ENCODE measurements around the gene APOL4. TPM values are rescaled to one million over a fixed set of nuclear protein-coding genes. Genes with fewer than 3 reads are reported as not detected.
A peak's percentile ranks its signal among the peaks of the same experiment; 100 is the strongest.
"Not testable (repeated sequence)": the region's sequence is repeated elsewhere in the genome, so short reads cannot be mapped to it uniquely, and the experiment has no call there.

Gene APOL4
- polyA plus RNA-seq, 6 donors from 2014 or later = 0.09 to 1.6 (median 0.72) TPM; not detected in 2

DNA sequence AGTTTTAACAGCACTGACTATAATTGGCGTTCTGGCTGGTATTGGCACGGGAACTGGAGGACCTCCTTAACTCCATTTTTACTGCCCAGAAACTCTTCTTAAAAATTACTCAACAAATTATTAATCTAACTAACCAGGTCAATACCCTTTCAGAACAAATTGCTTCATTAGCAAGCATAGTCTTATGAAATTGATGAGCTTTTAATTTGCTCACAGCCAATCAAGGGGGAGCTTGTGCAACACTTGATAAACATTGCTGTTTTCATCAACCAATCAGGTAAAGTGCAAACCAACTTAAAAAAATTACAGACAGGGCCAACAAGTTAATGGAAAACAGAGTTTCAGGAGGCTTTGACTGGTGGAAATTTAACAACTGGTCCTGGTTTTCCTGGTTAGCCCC is 36.5 kb downstream of the APOL4 start:
- Mint-ChIP-seq H3K4me3 (peak overlapping the region in 2 of 8 donors; percentile 15 to 69), H3K9me3 (peaks cover 0 to 4% (median 0%) of the 10 kb centered on the region in 7 donors), H3K27ac (peak overlapping the region in 4 of 6 donors; percentile 59 to 98 (median 74))

DNA sequence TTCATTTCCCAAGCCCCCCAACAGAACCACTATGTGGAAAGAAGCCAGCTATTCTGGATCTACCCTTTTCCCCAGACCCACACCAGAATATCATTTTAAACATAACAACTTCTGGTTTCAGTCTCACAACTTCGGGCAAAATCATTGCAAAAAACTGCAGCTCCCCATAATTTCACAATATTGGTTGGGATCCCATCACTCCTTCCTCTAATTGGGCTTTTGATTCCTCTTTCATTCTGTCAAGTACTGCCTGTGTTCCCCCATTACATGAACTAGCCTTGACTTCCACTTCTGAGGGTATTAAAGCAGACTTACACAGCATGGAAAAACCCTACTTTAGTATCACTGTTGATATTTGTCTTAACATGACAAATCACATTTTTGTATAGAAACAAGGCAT is 37.0 kb downstream of the APOL4 start:
- Mint-ChIP-seq H3K4me1 (peaks cover 52 to 72% (median 56%) of the 10 kb centered on the region in 3 donors), H3K9me3 (peaks cover 0 to 4% (median 0%) of the 10 kb centered on the region in 7 donors), H3K36me3 (no peaks in the 10 kb centered on the region), H3K27ac (peak overlapping the region in 5 of 6 donors; percentile 12 to 98 (median 57)), H3K4me3 (peak overlapping the region in 2 of 8 donors; percentile 18 to 69), H3K27me3 (no peaks in the 10 kb centered on the region)
- DNase-seq (no peak), ATAC-seq (ENCODE audit: low read depth in 2 of 2) (no peak)

More for the DNA sequence above, 36.5 kb downstream of the APOL4 start:
- H3K27me3 Mint-ChIP-seq = no peaks in the 10 kb centered on the region
- ATAC-seq (ENCODE audit: low read depth in 2 of 2) (no peak), DNase-seq (no peak)
- H3K4me1 Mint-ChIP-seq = peaks cover 46 to 67% (median 50%) of the 10 kb centered on the region in 3 donors
- no peaks in the 10 kb centered on the region for H3K36me3 Mint-ChIP-seq

DNA sequence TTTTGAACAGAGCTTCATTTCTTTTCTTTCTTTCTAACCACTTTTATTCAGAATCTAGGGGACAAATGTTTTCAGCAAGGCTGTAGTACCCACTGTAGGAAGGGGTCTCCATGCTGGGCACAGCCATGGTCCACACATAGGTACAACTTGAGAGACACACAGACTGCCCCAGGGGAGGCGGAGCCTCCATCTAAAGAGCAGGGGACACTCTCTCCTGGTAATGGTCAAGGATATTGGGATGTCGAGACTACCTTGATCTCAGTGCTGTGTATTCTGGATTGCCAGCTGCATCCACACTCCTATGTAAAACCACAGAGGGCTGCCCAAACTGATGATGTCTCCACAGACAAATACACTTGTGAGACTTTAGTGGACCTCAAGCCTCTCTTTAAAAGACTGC is 38.1 kb downstream of the APOL4 start:
- H3K36me3 Mint-ChIP-seq = no peaks in the 10 kb centered on the region
- H3K4me1 Mint-ChIP-seq = peaks cover 63 to 83% (median 67%) of the 10 kb centered on the region in 3 donors
- peaks cover 0 to 2% (median 0%) of the 10 kb centered on the region in 7 donors for H3K9me3 Mint-ChIP-seq
- H3K4me3 Mint-ChIP-seq = peak overlapping the region in 6 of 8 donors; percentile 40 to 94 (median 81)
- H3K27ac Mint-ChIP-seq = peak overlapping the region; percentile 84 to 99 (median 98)
- ATAC-seq (ENCODE audit: low read depth in 2 of 2) (no peak), DNase-seq (no peak)
- H3K27me3 Mint-ChIP-seq = no peaks in the 10 kb centered on the region

DNA sequence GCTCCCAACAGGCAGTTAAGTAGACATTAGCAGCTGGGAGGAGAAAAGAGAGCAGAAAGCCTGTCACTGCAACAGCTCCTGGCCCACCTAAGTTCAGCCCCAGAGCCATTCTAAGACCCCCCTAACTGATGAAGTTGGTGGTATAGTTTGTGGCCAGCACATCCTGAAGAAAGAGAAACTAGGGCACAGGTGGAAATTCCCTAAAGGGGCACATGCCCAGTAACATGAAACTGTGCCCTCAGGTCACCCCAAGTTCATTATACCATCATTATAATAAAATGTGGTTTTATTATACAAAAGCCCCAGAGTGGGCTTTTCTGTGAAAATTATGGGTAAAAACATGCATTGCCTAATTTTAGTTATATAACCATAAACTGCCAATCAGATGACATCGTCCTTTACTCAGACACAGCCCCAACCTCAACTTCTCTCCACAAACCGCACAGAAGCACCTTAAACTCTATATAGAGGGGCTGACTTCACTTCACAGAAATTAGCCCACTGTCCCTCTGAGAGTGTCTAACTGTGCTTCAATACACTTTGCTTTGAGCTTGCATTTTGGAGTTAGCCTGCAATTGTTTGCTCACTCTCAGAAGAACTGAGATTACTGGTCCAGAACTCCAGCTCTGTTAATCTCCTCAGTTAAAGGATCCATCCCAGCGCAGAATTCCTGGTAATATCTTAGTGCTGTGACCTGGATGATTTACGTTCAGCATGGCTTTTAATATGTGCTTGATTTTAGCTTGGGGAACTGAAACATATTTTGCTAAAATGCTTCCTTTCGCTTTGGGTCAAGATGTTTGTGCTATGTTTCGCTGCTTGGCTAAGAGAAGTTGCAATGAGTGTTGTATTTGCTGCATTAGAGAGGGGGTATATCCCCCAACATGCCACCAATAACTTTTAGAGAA is 39.2 kb downstream of the APOL4 start:
- H3K4me3 Mint-ChIP-seq = peak overlapping the region; percentile 47 to 96 (median 93)
- H3K4me1 Mint-ChIP-seq = peaks cover 70 to 93% (median 76%) of the 10 kb centered on the region in 3 donors
- DNase-seq = peak; percentile 61
- ATAC-seq (ENCODE audit: low read depth in 2 of 2) = peak; percentile 69 to 71
- H3K27me3 Mint-ChIP-seq = no peaks in the 10 kb centered on the region
- H3K9me3 Mint-ChIP-seq = peaks cover 0 to 2% (median 0%) of the 10 kb centered on the region in 7 donors
- H3K27ac Mint-ChIP-seq = peak overlapping the region; percentile 98 to 99 (median 98)
- H3K36me3 Mint-ChIP-seq = peaks cover 0 to under 1% of the 10 kb centered on the region in 2 donors

DNA sequence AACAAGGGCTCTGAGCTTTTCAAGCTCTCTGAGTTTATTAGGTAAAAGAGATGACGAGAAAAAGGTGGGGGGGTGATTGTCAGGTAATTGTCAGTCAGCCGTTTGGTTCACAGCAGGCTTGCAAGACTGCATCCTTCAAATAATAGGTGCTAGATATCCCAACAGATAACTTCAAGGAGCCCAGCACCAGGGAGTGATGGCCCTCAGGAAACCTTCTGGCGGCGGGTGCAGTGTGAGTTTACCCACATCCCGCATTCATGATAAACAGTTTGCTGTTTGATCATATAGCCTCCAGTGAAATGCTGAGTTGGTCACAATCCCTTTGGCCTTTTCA is 39.8 kb downstream of the APOL4 start:
- ATAC-seq (ENCODE audit: low read depth in 2 of 2); H3K9me3 Mint-ChIP-seq; H3K27me3 Mint-ChIP-seq; DNase-seq; H3K36me3 Mint-ChIP-seq: not testable (repeated sequence)
- H3K27ac Mint-ChIP-seq = peak overlapping the region; percentile 98 to 99 (median 98)
- H3K4me1 Mint-ChIP-seq = peaks cover 76 to 93% (median 82%) of the 10 kb centered on the region in 3 donors
- H3K4me3 Mint-ChIP-seq = peak overlapping the region; percentile 47 to 96 (median 93)

DNA sequence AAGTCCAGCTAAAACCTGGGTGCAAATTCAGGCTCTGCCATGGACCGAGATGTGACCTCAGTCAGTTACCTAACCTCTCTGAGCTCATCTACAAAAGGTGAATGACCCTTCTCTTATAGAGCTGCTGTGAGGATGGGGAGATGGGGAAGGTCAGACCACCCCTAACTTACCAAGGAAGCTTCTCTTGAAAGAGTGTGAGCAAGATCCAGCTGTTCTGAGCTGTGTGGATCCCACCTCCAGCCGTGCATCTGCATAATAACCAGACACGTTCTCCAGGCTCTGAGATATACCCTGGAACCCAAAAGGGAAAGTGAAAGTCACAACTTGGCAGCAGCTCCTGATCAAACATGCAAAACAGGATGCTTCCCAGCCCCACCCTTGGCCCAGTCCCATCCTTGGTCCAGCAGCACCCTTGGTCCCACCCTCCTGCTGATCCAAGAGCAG is 41.1 kb downstream of the APOL4 start, which contains the start of gene APOL3:
Gene APOL3 (minus strand): TSS at position 257 of the 444 bp plus-strand sequence. CDS start 11,700 bp downstream, outside the sequence.
- peak within 1 kb of the TSS; percentile 98 to 99 (median 98) for H3K27ac Mint-ChIP-seq
- DNase-seq = peak; percentile 43
- H3K4me3 Mint-ChIP-seq = peak within 1 kb of the TSS; percentile 89 to 96 (median 93)
- H3K27me3 Mint-ChIP-seq = no peaks in the 10 kb centered on the region
- H3K9me3 Mint-ChIP-seq = peaks cover 0 to 2% (median 0%) of the 10 kb centered on the region in 7 donors
- H3K4me1 Mint-ChIP-seq = peaks cover 88 to 98% (median 94%) of the 10 kb centered on the region in 3 donors
- ATAC-seq (ENCODE audit: low read depth in 2 of 2) = peak; percentile 23
- peaks cover 4 to 8% of the 10 kb centered on the region in 2 donors for H3K36me3 Mint-ChIP-seq

DNA sequence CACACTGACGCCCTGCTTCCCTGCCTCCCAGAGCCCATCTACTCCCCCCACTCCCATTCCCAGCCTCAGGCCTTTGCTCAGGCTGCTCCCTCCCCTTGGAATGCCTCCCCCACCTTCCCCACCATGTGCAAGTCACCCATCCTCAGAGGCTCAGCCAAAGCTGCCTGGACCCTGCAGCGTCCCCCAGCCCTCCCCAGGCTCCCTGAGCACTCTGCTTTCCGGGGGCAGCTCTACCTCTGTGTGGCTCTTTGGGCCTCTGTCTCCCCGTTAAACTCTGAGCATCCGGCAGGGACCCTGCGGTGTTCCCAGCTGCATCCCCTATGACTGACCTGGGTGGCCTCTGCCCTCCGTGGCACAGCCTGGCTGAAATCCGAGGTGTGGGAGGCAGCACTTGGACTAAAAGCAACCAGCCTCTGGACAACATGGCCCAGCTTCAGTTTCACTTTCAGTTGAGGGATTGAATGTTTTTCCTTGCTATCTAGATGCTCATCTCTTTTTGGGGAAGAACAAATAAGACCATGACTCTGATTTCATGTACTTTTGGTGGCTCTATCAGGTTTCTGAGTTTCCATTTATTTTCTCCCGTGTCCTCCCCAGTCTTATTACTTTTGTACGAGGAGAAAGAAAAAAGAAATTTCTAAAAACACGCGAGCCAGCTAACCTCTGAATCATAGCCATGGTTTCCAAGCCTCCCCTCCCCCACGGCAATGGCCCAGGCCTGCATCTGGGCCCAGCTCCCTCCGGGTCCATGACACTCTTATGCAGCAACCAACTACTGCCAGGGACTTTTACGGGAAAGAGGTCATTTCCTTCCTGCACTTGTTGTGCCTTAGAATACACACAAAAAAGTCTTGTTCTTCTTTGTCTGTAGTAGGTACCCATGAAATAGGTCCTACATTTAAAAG is 44.8 kb downstream of the APOL4 start:
- DNase-seq (peak; percentile 59), ATAC-seq (ENCODE audit: low read depth in 2 of 2) (peak; percentile 81 to 84)
- Mint-ChIP-seq H3K9me3 (no peaks in the 10 kb centered on the region), H3K36me3 (peaks cover 4 to 16% of the 10 kb centered on the region in 2 donors), H3K4me3 (peak overlapping the region; percentile 89 to 96 (median 94)), H3K4me1 (peaks cover 71 to 87% (median 74%) of the 10 kb centered on the region in 3 donors), H3K27me3 (no peaks in the 10 kb centered on the region), H3K27ac (peak overlapping the region; percentile 96 to 99 (median 98))

DNA sequence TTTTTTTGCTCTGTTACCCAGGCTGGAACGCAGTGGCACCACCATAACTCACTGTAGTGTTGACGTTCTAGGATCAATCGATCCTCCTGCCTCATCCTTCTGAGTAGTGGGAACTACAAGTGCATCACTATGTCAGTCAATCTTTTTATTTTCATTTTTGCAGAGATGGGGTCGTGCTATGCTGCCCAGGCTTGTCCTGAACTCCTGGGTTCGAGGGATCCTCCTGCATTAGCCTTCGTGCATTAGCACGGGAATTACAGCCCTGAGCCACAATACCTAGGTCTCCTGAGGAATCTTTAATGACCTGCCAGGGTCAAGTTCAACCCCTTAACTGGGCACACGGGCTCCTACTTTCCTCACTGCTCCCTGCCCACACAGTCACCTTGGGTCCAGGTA is 45.5 kb downstream of the APOL4 start:
- Mint-ChIP-seq H3K27me3 (no peaks in the 10 kb centered on the region), H3K27ac (peak overlapping the region; percentile 72 to 99 (median 98)), H3K36me3 (peaks cover 4 to 21% of the 10 kb centered on the region in 2 donors), H3K4me3 (peak overlapping the region; percentile 89 to 96 (median 94)), H3K4me1 (peaks cover 66 to 87% (median 70%) of the 10 kb centered on the region in 3 donors), H3K9me3 (no peaks in the 10 kb centered on the region)
- DNase-seq (no peak), ATAC-seq (ENCODE audit: low read depth in 2 of 2) (no peak)

DNA sequence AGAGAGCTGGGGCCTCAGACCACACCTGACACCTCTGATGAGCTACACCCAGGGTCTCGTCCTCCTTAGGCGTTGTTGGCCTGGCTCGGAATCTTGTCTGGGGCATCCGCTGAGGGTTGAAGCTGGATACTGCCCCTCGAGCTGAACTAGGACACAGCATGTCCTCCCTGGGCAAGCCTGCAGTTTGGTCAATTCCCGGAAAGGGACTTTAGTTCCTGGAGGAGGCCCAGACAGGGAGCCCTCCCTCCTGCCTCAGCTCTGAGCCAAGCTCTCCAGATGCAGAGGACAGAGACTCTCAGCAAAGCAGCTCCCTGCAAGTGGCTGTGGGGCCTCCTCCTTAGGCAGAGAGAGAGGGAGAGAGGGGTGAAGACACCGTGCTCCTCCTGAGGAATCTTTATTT is 45.9 kb downstream of the APOL4 start:
- Mint-ChIP-seq H3K4me3 (peak overlapping the region in 5 of 8 donors; percentile 58 to 95 (median 89)), H3K9me3 (no peaks in the 10 kb centered on the region), H3K36me3 (peaks cover 4 to 21% of the 10 kb centered on the region in 2 donors), H3K4me1 (peaks cover 62 to 86% (median 70%) of the 10 kb centered on the region in 3 donors), H3K27ac (peak overlapping the region in 4 of 6 donors; percentile 70 to 98 (median 86)), H3K27me3 (no peaks in the 10 kb centered on the region)
- ATAC-seq (ENCODE audit: low read depth in 2 of 2) (no peak), DNase-seq (no peak)

DNA sequence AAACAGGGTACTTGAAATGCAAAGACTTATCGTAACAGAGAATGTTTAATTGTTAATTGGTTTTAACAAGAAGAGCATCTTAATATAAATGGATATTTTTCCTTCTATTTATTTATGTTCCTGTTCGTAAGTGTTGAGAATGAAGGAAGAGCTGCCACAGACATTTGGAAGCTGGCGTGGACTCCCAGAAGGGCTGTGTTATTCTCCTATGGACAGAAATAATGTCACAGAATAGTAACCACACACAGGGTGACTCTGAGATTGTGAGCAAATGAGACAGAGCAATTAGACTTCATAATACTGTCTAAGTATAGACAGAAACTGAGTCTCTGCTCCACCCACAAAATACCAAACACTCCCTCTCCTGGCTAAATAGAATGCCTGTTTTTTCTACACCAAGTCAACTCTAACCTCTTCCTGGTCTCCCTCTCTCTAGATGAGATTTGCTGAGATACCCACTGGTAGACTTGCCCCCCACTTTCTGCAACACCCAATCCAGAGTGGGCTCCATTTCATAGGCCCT is 47.1 kb downstream of the APOL4 start:
- H3K4me3 Mint-ChIP-seq = peak overlapping the region in 4 of 8 donors; percentile 4 to 46 (median 20)
- peak overlapping the region in 4 of 6 donors; percentile 38 to 98 (median 94) for H3K27ac Mint-ChIP-seq

DNA sequence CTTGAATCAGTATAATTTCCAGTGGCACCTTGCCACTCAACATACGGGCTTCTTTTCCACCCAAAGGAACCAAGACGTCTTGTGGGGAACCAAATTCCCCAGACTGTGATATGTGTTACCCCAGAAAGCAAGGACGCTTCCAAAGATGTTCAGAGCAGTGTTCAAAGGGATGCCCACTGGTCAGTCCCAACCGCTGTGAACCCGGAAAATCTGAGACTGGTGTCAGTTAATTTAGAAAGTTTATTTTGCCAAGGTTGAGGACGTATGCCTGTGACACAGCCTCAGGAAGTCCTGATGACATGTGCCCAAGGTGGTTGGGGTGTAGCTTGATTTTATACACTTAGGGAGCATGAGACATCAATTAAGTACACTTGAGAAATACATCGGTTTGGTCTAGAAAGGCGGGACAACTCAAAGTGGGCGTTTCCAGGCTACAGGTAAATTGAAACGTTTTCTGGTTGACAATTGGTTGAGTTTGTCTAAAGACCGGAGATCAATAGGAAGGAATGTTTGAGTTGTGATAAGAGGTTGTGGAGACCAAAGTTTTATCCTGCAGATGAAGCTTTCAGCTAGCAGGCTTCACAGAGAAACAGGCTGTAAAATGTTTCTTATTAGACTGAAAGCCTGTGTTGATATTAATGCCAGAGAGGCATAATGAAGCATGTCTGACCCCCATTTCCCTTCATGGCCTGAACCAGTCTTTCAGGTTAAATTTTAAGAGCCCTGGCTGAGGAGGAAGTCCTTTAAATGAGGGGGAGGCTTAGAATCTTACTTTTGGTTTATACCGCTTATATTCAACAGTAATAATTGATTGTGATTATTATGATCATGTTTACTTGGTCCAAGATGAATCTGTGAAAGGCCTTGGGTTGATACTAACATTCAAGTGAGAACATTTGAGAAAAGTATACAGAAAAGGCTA is 47.8 kb downstream of the APOL4 start:
- no peak for ATAC-seq (ENCODE audit: low read depth in 2 of 2)
- H3K4me3 Mint-ChIP-seq = no peak overlapping the region
- no peaks in the 10 kb centered on the region for H3K9me3 Mint-ChIP-seq
- no peaks in the 10 kb centered on the region for H3K27me3 Mint-ChIP-seq
- peak overlapping the region; percentile 26 to 98 (median 52) for H3K27ac Mint-ChIP-seq
- H3K4me1 Mint-ChIP-seq = peaks cover 43 to 75% (median 55%) of the 10 kb centered on the region in 3 donors
- peaks cover 4 to 21% of the 10 kb centered on the region in 2 donors for H3K36me3 Mint-ChIP-seq
- DNase-seq = no peak

More for the DNA sequence above, 47.1 kb downstream of the APOL4 start:
- peaks cover 50 to 81% (median 61%) of the 10 kb centered on the region in 3 donors for H3K4me1 Mint-ChIP-seq
- DNase-seq = no peak
- no peaks in the 10 kb centered on the region for H3K9me3 Mint-ChIP-seq
- ATAC-seq (ENCODE audit: low read depth in 2 of 2) = no peak
- peaks cover 4 to 21% of the 10 kb centered on the region in 2 donors for H3K36me3 Mint-ChIP-seq
- H3K27me3 Mint-ChIP-seq = no peaks in the 10 kb centered on the region

DNA sequence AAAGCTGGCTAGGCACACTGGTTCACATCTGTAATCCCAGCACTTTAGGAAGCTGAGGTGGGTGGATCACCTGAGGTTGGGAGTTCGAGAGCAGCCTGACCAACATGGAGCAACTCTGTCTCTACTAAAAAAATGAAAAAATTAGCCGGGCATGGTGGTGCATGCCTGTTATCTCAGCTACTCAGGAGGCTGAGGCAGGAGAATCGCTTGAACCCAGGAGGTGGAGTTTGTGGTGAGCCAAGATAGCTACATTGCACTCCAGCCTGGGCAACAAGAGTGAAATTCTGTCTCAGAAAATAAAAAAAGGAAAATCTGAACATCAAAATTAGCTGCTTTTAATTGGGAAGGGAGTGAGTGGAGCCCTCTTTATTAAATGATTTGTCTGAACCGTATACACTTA is 48.8 kb downstream of the APOL4 start:
- not testable (repeated sequence) for ATAC-seq (ENCODE audit: low read depth in 2 of 2); H3K4me3 Mint-ChIP-seq; DNase-seq; H3K9me3 Mint-ChIP-seq; H3K27me3 Mint-ChIP-seq
- peaks cover 9 to 21% of the 10 kb centered on the region in 2 donors for H3K36me3 Mint-ChIP-seq
- H3K27ac Mint-ChIP-seq = peak overlapping the region in 1 of 6 donors; percentile 64
- peaks cover 35 to 73% (median 55%) of the 10 kb centered on the region in 3 donors for H3K4me1 Mint-ChIP-seq

Data from naive B cell (primary cell).